ENCODE data around the gene TLDC2.

The TLDC2 gene

DNA sequence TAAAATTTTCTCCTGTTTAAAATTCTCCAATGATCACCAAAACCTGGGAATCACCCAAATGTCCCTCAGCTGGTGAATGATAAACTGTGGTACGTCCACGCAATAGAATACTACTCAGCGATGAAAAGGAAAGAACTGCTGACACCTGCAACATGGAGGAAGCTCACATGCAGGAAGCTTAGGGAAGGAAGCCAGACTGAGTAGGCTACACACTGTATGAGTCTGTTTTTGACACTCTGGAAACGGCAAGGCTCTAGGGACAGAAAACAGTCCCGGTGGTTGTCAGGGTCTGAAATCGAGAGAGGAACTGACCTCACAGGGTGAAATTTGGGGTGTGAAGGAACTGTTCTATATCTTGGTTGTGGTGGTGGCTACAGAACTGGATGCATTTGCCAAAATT lies 25.2 kb upstream of the TLDC2 start:
- DNase-seq, result no peak

DNA sequence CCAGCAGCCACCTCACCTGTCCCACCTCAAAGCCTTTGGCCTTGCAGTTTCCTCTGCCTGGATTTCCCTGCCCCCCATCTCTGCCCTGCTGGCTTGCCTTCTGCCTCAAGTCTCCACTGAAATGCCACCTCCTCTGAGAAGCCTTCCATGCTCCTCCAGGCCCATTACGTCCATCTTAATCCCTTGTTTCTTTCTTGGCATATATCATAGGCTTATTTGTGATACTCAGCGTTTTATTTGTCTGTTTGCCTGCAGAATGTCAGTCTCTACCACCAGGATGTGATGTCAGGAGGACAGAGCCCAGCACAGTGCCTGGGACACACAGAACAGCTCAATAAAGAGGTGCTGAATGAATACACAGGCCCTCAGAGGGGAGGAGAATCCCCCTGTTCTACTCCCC lies 24.4 kb upstream of the TLDC2 start:
- DNase-seq, result no peak

DNA sequence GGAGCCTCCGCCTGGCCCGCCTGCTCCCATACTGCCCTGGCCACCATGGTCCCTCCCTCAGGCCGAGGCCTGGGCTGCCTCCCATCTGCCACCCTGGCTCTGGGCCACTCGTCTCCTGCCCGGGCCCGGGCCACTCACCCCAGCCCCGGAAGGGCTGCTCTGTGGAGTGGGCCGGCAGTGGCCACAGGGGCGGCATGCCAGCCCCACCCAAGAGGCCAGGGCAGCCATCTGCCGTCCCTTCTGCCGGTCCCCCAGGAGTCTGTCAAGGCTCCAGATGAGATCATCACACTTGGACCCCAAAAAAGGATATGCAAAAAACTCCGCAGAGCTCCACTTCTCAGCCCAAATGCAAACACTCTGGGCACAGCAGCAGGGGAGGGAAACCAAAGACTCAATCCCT lies 23.8 kb upstream of the TLDC2 start:
- no peak for DNase-seq

DNA sequence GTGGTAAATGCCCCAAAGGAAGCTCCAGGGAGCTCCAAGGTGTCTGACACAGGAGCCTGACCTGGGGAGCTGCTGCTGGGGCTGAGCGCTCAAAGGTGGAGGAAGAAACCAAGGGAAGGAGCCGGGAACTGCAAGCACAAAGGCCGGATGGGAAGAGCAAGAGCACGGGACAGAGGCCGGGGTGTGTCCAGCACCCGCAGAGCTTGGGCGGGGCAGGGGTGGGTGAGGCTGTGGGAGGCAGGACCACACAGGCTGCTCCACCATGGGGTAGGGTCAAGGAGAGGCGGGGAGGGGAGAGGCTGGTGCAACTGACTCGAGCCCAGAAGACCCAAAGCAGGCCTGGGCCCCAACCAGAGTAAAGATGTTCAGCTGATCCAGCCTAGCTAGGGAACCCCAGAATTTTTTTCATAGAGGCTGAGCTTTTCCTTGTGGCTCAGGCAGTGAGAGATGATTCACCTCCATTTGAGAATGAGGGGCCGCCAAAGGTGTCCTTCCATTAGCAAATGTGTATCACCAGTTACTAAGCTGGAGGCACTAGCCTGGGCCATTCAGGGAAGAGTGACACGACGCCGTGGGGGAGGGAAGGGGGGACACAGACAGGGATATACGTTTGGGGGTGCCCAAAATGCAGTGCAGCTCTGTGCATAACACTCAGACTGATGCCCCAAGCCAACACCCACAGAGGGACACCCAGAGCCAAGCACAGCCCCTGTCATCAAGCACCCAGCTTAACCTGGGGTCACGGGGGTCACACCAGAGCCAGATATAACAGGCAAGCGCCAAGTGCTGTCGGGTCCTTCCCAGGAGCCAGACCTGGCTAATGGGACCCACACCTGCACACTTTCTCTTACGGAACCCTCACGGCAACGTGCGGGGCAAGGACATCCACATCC lies 21.3 kb upstream of the TLDC2 start:
- DNase-seq, result no peak

DNA sequence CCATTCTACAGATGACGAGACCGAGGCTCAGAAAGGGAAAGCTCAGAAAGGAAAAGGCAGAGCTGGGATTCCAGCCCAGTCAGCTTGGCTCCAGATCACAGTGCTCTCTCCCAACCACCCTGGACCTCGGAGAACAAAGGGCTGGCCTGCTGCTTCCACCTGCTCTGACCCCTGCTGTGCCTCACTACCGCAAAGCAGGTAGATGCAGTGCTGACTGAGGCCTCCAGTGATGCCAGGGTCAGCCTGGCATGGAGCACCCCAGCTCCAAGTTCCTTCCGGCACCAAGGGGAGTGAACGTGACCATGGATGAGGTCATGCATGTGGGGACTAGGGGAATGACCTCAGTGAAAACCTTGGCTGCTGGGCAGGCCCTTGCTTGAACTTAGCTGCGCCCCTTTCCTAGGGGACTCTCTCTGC lies 20.7 kb upstream of the TLDC2 start:
- no peak for DNase-seq

DNA sequence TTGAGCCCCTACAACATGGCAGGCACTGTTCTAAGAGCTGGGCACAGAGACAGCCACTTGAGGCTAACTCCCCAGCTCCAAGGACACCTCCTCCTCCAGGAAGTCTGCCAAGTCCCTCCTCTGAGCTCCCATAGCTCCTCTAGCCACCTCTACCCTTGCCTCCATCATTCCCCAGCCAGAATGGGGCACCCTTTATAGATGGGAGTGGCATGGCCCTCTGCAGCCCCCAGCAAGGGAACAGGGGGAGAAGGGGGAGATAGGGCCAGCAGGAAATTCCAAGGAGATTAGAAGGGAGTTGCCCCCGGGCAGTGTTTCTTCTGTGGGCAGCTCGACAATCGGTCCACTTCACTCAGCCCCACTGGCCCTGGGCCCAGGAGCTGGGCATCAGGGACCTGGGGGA lies 19.7 kb upstream of the TLDC2 start:
- no peak for DNase-seq

DNA sequence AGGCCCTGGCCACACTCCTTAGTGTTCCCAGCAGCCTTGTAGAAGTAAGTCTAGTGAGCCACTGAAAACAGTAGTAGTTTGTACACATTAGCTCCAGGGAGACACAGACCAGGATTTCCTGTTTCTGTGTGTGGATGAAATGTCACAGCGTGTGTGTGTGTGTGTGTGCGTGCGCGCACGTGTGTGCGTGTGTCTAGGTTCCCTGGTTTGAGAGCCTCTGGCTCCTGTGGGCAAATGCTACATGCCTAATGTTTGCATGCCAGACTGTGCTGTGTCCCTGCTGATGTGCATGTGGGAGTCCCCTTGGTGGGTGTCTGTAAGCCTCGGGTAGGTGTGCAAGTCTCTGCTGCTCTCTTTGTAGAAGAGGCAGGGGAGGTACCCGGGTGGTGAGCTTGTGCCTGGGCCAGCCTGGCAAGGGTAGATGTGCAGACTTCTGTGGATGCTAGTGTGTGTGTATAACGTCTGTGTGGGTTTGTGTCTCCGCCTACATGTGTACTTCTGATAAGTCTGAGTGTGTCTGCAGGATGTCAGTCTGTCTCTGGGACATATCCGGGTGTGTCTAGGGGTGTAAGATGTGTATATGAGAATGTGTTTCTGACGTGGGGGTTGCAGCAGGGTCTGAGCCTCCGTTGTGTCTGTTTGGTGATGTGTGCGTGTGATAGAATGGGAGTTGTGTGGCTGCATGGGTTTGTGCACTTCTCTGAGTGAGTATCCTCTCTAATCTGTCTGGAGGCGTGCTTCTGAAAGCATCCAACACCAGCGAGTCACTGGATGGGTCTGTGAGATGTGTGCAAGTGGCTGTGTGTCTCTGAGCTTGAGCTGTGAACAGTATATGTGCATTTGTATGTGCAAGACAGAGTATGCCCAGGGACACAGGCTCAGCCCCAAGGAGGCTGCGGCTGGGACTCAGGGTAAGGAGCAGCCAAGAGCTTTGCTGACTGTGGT lies 19.0 kb upstream of the TLDC2 start:
- no peak for DNase-seq

DNA sequence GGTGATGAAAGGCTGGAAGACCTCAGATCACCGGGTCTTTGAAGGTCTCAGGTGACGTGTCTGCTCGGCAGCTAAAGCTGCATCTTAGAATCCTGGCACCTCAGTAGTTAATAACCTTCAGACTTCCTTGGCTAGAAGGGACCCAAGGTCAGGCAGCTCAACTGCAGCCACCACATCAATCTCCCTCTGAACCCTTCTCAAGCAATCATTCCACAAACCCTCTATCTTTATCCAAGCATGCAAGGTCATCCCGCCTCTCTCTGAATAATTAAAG lies 16.7 kb upstream of the TLDC2 start:
- no peak for DNase-seq

DNA sequence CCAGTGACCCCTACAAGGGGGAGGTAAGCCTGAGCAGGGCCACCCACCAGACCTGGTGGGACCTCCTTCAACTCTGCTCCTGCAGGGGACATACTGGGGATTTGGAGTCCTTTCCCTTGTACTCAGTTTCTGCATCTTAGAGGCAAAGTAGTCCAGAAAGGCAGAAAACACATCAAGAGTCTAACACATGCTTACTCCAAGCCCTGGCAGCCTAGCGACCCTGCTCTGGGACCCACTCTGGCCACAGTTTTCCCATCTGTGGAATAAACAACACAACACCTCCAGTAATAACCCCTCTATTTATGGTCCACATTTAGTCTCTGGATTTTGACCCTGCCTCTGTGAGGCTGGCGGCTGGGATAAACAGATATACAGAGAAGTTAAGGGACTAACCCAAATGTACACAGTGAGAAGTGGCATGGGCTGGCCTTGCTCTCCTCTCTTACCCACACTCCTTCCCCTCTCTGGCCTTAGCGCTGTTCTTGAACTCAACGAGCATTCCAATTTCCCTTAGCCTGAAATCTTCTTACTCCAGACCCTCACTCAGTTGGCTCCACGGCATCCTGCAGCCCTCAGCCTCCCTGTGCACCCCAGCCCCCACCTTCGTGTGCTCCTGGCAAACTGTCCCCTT lies 16.1 kb upstream of the TLDC2 start:
- DNase-seq, result no peak

DNA sequence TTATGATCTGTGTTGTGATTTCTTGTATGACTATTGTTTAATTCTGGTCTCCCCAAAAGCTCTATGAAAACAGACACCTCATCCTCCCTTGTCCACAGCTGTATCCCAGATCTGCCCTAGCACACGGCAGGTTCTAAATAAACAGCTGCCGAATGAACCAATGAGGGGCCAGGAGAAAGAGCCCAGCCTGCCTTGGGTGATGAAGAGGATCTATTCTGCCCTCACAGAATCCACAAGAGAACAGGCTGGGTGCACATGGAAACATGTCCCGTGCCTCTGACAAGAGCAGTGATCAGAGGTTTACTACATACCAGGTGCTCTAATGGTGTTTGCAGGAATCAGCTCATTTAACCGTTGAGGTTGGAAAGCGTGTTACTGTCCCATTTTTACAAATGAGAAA lies 15.6 kb upstream of the TLDC2 start:
- no peak for DNase-seq

DNA sequence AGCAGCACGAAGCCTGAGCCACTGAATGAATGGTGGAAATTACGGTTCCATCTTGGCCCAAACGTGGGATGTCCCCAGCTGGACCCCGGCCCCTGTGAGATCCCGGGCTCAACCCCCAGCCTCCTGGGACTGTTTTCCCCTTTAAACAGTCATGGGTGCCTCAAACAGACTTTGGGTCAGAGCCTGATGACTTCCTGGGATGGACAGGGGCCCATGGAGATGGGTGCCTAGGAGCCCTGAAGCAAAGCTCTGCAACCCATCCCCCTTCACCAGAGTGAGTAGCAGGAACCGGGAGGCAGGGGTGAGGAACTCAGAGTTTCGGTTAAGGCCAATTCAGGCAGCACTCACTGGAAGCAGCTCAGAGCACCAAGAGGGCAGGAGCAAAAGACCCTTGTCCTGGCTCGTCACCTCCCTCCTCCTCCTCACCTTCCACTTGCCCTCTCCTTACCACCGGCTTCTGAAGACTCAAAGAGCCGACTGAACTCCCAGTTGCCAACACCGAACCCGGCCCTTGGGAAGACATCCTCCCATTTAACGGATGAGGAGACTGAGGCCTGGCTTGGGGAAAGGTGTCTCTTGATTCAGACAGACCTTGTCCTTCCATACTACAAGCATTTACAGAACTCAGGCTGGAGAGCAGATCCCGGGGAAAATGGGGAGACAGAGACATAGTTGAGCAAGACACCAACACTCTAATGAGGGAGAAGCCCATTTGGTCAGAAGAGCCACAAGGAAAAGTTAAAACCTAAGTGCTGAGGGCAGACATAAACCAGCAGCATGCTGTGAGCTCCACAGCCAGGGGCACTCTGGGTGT lies 14.9 kb upstream of the TLDC2 start:
- DNase-seq, result no peak

DNA sequence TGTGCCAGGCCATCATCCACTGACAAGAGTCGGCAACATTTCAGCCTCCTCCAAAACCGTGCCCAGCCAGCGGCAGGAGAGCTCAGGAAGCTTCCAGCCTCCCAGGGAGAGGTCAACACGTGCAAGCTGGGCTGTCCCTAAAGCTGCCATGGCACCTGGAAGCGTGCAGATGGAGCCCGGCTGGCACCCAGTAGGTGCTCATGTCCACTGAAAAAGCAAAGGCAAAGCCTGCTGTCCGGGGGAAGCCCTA lies 14.4 kb upstream of the TLDC2 start:
- DNase-seq, result no peak

DNA sequence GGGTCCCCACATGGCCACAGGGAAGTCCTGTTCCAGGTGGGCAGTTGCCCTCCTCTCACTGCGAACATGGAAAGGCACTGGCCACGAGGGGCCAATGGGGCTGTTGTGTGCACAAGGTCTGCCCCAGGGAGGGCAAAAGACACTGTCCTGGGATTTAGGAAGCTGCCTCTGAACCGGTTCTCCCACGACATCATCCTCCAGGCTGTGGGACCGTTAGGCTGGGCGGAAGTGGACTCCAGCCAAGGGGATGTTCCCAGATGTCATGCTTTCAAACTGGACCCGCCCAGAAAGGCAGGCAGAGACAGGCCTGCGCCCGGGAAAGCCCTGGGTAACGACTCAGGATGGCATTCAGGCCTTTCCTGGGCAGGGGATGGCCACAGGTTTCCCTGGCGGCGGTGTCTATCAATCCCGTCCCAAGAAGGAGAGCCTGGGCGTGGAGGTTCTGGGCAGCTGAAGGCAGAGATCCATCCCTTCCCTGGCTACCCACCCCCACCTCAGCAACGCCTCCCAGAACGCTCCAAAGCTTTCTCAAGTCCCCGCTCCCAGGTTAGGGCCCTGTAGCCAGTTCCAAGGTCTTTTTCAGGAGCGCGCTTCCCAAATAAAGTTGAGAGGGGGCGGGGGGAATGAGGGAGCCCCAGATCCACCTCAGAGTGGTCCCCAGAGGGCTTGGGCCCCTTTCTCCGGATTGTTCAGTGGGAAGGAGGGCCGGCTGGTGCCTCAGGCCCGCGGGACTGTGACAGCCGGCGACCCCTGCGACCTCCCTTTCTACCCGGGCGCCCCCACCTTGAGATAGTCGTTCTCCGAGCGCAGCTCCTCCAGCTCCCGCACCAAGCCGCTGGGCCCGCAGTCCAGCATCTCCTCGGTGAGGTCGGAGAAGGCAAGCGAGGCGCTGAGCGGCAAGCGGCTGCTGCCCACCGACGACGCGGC lies 13.8 kb upstream of the TLDC2 start:
- peak; percentile 65 for DNase-seq

DNA sequence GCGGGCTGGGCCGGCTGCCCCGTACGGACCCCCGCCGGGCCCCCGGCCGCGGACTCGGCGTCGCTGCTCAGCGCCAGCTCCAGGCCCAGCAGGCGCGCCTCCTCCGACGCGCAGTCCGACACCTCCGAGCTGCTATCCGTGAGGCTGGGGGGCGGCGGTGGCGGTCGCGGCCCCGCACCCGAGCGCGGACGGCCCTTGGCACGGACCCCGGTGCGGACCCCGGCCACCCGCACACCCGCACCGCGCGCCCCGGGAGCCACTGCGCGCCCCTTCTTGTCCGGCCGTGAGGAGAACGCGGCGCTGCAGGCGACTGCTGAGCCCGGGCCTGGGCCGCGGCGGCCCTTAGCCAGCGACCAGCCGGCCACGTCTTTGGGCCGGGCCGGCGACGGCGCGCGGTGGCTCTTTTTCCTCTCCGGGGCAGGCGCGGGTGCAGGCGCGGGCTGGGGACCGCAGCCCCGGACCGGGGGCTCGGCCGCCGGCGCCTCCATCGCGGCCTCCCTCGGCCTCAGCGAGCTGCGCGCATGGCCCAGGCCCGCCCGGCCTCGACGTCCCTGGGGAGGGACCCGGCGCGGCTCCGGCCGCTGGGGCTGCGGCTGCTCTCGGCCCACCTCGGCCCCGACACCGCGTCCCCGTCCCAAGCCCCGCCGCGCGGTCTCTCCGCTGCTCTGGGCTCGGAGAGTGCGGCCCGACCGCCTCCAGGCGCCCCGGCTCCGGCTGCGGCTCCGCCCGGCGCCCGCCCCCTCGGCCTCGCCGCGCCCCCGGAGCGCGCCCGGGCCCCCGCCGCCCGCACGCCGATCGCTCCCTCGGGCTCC lies 12.9 kb upstream of the TLDC2 start:
- no peak for DNase-seq

DNA sequence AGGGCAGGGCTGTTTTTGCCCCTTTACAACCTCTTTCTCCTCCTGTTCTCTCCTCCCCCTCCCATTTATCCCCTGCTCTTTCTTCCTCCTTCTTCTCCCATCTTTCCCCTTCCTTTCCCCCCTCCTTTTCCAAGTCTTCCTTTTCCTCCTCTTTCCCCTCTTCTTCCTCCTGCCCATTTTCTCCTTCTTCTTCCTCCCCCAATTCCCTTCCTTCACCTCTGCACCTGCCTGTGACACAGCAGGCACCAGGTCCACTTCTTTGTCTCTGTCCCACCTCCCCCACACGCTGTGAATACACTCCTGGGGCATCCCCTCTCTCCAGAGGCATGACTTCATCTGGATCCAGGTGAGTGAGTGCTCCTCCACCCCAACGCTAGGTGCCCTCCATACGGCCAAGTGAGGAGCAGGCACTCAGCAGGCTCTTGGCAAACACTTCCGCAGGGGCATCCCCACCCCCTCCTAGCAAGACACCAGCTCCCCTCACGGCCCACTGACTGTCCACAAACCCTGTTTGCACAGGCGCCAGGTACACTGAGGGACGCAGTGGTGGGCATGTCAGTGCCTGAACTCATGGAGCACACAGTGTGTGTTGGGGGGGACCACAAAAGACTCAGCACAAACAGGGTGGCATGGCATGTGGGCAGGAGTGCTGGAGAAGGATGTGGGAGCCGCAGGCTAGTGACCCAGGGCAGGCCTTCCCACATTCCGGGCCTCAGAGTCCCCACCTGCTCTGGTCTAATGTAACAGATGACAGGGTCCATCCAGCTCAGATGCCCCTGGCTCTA lies 10.7 kb upstream of the TLDC2 start:
- DNase-seq, result no peak

DNA sequence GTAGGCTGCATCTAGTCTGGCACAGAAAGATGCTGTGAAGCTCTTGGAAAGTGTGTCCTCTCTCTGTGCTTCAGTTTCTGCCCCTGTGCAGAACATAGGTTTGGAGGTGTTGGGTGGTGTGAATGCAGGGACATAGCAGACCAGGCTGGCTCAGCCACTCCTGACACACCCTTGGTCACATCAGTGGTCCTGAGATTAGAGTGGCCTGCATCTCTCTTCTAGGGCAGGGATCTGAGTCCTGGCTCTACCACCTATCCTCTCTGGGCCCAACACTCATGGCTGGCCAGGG lies 10.1 kb upstream of the TLDC2 start:
- DNase-seq, result no peak

DNA sequence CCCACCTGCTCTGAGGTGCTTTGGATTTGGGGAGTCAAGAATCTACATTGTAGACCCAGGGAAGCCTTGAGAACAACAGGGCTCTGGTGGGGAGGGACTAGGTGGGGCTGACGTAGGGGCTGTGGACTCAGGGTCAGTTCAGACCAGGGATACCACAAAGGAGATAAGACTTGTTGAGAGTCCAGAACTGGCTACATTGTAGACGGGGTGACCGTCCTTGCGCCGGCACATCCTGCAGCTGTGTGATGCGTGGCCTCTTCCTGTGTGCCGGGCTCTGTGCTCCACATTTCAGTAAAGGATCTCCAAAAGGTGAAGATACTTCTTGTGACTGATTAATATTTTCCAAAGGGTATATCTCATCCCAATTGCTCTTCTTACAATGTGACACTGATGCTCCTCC lies 9.8 kb upstream of the TLDC2 start:
- no peak for DNase-seq

DNA sequence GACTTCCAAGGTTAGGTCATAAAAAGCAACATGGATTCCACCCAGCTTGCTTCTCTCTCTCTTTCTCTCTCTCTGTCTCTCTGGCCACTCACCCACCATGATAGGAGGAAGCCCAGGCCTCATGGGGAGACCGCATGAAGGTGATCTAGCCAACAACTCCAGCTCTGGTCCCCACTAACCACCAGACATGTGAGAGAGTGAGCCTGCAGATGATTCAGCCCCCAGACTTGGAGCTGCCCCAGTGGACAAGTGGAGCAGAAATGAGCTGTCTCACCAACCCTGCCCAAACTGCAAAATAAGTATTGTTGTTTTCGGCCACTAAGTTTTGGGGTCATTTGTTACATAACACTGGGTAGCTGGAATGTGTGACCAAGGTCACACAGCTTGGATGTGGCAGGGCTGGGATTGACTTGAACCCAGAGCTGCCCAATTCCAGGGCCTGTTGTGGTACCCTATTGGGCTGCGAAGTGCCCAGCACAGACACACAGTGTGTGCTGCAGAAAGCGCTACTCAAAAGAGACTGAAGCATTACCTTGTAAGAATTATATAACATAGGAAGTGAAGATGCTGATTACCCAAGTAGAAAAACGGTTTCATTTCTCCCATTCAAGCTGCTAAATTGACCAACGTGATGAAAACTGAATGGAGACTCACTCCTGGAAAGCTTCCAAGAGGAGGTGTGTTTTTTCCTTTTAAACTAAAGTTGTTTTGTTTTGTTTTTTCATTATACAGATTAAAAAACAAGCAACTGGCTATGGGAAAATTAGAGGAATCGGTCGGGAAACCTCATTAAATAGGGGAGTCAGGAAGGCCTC lies 9.1 kb upstream of the TLDC2 start:
- no peak for DNase-seq
